Measurements from ENCODE around the gene MUC5B.

GRCh38 chr11:1278766-1279673 lies 56.2 kb downstream of the MUC5B start:
- TF ChIP-seq CTCF (IDR thresholded peaks at IDR 0.05) (no peak), POLR2AphosphoS5 (IDR thresholded peaks at IDR 0.05) (no peak), POLR2A (IDR thresholded peaks at IDR 0.05) (no peak)
